GM19438 (cell line): ENCODE results near the gene TGFBR2.
"Not testable (repeated sequence)": the region's sequence is repeated elsewhere in the genome, so short reads cannot be mapped to it uniquely, and the experiment has no call there.

Source experiments
- ATAC-seq: cut with Tn5 transposase; IDR thresholded peaks from one replicate; pipeline ENCODE4 v1.9.1; 2021; ENCODE audit warnings: low read depth; ENCODE audit not compliant: unreplicated experiment

The TGFBR2 gene

DNA sequence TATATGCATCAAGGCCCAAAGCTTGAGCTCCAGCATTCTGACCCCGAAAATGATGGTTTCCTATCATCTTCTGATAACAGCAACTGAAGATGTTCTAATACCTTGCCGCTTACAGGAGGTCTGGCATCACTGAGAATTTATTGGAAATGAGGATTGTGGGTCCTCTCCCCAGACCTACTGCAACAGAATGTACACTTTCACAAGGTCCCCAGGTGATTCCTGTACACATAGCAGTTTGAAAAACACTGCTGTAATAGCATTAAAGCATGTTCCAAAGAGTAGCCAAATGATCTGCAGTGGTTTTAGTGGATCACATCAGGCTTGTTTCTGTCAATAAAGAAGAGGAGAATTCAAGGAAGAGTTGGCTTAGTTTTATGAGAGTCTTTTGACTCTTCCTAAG is 11.3 kb downstream of the TGFBR2 start:
- ATAC-seq: no peak

DNA sequence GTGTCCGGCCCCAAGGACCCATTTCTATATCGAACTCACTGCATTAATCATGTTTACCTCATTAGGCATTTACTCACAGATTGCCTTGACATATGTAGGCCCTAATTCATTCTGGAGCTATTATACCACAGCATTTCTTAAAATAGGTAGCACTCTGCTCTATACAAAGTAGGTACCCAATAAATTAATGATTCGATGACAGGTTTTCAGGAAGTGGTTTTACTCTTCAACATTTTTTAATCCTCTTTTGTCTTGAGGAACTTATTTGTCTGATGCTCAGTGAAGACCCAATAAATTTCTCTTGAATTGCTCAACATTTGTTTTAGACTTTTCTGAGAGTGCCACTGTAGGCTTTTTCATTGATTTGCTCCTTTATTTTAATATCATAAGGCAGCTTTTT is 12.1 kb downstream of the TGFBR2 start:
- ATAC-seq: no peak

DNA sequence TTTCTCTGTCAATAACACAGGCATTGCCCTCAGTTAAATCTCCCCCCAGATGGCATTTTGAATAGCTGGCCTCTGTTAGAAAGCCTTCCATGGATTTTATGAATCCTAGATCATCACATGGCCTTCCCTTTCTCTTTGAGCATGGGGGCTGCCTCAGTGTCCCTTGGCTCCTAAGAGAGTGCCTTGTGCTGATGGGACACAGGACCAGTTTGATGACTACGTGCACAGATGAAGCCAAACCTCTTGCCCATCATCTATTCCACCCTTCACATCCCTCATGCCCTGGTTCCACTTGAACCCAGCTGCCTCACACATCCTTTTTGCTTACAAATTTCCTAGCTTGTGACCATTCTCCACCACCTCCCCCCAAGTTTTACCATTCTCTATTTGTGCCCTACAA is 12.9 kb downstream of the TGFBR2 start:
- no peak for ATAC-seq

DNA sequence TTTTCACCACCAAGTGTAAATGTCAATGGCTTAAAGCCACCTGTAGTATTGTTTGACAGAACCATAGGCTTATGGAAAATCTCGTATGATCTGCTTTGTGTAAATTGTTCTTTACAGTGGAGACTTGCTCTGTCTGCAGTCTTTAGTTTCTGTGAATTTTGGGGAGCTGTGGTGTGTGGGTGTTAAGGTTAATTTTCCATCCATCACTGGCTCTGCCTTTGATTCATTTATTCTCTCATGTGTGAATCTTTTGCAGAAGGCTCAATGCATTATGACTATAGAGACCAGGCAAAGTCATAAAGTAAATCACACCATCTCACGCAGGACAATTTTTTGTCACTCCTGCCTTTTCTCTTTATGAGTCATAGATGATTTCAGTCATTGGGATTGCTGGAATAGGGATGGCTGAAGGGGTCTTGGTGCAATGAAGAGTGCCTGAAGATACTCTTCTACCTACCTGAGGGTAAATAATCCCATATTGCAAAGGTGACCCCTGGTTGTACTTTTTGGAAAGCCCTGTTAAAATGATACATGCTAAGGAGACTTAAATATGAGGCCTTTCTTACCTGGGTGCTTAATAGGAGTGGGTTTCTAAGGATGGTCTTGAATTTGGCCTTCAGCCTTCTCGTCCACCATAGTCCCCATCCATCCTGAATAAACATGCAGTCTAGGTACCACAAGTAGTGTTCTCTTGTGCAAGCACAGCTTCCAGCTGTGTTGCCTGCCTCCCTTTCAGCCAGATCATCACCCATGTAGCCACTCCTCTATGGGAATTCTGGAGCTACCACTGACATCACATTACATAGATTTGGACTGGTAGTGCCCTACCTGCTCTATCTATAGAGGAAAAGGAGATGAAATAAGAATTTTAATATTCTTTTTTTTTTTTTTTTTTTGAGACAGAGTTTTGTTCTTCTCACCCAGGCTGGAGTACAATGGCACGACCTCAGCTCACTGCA is 14.3 kb downstream of the TGFBR2 start:
- ATAC-seq: no peak

DNA sequence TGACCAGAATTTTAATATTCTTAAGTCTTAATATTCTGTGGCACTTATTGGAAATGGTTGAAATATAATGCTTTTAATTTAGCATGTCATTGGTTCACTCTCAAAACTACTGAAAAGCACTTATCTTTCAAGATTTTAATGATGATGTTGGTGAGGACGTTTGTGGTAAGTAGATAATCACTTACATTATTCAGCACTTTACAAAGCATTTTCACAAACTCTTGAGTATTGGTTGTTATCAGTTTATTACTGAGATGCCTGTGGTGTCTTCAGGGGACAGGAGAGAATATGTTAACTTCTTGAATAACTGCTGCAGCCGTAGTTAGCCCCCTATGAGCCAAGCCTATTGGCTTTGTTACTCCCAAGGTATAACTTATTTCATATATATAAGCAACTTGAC is 15.2 kb downstream of the TGFBR2 start:
- ATAC-seq: no peak

DNA sequence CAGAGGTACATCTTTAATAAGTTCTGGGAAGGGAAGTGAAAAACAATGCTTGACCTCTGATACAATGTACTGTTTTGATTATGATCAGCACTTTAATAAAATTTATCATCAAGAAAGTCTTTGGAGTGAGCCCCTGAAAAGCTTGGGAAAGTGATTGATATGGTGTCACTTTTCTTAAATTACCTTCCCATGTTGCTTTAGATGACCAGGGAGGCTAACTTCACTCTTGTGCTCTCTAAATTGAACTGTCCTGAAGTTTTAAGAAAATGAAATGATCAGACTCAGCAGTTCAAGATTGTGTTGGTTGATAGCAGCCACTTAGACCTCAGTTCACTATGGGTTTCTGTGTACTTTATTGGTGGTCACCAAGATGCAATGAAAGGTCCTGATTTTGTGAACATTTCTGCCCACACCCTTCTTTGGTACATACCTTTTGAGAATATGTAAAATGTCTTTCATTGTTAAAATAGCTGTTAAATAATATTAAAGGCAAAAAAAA is 15.7 kb downstream of the TGFBR2 start:
- ATAC-seq: no peak

DNA sequence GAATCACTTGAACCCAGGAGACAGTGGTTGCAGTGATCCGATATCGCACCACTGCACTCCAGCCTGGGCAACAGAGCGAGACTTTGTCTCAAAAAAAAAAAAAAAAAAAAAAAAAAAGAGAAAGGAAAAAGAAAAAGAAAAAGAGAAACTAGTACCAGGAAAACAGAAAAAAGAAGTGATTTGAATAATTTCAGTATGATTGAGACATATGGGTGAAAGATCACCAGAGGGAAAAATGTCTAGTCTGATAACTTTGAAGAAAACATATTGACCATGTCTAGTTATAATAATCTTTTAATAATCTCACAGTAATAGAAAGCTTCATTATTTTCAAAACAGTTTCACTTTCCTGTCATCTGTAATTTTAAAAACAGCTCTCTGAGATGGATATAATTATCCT is 16.4 kb downstream of the TGFBR2 start:
- ATAC-seq: no peak

DNA sequence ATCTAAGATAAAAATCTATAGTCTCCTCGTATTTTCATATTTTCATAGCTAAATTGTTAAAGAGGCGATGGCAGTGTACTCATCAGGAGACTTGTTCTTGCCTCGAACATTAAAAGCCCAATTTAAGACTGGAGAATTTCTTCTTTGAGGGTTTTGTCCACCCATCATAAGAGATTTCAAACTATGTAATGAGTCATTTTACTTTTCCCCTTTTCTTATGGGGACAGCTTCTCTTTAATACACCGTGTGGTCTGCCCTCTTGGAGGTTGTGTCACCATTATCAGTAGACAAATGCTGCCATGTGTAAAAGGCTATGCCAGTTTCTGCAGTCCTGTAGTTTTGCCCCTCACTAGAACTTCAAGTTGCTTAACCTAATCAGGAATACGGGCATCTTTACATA is 16.9 kb downstream of the TGFBR2 start:
- ATAC-seq: no peak

DNA sequence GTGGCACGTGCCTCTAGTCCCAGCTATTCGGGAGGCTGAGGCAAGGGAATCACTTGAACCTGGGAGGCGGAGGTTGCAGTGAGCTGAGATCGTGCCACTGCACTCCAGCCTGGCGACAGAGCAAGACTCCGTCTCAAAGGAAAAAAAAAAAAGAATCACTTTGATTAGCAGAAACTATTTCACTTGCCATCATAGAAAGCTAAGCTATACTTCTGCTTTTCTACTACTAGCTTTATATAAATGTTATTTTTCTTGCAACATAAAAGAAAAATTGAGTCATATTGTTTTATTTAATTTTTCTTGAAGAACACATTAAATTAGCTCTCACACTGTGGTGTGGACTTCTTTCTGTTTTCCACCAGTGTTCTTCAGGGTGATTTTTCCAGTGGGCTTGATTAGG is 18.1 kb downstream of the TGFBR2 start:
- not testable (repeated sequence) for ATAC-seq

DNA sequence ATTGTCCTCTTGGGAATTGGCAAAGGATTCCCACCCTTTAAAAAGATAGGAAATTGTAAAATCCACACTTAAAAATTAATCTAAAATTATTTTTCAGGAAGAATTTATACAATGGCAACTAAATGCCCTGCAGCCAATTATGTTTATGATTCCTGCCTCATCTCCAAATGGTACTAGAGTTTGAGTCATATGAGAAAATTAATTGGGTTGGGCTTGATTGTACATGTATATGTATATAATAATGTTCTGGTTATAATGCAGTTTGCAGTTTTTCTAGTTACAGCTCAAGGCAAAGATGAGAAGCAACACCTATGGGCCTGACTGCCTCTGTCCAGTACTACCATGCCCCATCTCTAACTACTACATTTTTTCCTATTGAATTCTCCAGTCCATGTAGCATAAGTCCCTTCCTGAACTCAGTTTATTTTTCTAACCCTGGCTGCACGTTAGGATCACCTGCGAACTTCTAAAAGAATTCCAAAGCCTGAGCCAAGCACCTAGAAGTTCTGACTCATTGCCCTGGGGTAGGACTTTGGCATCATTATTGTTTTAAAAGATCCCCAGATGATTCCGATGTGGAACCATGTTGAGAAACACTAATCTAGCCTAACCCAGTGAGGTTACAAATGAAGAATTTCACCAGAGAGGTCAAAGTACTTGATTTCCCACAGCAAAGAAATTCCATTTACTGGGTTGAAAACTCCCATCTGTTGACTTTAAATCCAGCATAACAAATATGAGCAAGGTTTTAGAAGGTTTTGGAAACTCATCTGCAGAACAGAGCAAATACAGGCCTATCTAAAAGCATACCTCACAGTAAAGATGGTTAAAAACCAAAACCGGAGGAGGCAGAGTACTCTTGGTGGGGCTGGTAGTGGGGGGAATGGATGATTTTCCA is 19.4 kb downstream of the TGFBR2 start:
- ATAC-seq: no peak

DNA sequence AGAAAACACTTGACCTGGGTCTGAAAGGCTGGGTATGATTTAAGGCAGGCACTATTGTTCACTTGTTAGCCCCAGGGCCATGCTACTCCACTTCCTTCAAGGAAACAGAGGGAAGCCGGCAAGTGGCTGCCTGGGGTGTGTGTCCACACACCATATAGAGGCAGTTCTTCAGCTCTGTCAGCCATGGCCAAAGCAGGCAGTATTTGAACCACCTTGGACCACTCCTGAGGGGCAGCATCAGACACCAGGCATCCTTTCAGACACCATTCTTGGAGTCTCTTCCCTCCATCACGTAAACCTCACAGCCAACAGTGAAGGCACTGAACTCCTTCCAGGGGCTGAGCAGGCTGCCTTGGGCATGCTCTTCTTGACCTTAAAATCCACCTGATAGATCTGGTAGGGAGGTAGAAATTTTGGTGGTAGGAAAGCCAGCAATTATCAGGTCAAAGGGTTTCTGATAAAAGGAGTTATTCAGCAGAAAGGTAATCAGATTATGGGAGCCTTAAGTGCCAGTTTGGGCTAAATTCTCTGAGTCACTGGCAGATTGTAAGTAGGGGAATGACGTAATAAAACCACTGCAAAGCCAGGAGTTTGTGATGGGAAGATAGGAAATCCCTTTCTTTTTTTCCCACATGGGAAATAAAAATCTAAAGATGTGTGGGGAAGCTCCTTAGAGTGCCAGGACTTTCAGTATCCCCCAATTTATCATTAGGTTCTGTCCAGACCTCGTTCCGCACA is 20.2 kb downstream of the TGFBR2 start:
- no peak for ATAC-seq

DNA sequence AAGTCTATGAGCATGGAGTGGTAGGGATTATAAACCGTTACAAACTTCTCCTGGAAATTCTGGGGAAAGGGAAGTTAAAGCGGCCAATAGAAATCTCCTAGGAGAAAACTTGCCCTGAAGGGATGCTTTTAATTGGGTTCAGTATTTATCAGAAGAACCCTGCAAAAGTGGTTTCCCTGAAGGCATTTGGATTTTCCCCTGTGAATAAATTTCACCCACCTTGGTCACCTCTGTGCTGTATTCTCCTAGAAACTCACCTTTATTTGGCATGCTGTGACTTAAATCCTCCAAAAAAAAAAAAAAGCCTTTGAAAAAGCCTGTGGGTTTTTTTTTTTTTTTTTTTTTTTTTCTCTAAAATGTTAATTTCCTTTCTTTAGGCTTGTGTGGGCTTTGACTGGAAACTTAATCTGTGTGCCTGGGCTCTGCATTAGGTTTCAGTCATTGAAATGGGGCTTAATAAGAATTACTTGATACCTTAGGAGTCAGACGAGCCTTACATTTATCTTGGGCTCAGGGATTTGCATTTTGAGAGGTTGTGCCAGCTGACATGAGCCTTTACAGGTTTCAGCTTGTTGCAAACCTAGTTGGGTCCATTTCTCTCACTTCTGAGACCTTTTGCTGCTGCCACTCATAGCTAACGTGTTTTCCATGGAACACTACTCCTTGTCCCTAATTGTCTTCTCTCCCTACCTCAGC is 22.0 kb downstream of the TGFBR2 start:
- ATAC-seq: no peak

DNA sequence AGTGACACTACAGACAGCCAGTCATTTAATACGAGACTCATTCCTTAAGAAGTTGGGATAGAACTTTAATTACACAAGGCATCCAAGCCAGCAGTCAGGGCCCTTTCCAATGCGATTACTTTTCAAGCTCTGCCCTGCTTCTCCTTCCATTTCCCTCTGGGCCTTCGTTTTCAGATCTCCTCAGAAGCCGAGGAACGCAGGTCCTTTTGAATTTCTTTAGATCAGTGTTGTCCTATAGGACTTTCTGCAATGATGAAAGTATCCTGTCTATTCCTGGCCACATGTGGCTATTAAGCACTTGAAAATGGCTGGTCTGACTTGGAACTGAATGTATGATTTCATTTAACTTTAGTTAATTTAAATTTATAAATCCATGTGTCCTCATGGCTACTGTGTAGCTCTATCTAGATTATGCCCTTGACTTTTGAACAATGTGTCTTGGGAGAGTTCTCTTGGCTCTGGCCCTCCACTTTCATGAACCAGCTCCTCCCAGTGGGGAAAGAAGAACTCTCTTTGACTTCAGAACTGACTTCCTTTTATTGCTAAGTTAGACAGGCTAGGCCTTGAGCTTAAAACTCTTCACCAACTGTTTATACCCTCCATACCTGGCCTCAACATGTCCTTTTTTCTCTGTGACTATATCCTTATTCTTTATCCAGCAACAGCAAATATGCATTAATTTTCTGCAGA is 22.6 kb downstream of the TGFBR2 start:
- ATAC-seq: no peak

DNA sequence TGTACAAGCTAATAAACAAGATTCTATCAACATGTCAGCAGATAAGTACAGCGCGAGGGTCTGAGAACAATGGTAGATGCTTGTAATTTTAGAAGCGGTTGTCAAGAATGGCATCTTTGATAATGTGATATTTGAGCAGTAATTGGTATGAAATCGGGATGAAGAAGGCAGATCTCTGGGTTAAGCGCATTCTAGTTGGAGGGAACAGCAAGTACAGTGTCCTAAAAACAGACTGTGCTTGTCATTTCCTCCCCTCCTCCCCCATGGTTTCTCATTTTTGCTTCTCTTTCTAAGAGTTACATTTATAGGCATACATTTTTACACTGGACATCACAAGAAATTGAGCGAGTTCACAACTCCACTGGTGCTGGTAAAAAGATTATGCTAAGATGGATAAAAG is 23.3 kb downstream of the TGFBR2 start:
- no peak for ATAC-seq

DNA sequence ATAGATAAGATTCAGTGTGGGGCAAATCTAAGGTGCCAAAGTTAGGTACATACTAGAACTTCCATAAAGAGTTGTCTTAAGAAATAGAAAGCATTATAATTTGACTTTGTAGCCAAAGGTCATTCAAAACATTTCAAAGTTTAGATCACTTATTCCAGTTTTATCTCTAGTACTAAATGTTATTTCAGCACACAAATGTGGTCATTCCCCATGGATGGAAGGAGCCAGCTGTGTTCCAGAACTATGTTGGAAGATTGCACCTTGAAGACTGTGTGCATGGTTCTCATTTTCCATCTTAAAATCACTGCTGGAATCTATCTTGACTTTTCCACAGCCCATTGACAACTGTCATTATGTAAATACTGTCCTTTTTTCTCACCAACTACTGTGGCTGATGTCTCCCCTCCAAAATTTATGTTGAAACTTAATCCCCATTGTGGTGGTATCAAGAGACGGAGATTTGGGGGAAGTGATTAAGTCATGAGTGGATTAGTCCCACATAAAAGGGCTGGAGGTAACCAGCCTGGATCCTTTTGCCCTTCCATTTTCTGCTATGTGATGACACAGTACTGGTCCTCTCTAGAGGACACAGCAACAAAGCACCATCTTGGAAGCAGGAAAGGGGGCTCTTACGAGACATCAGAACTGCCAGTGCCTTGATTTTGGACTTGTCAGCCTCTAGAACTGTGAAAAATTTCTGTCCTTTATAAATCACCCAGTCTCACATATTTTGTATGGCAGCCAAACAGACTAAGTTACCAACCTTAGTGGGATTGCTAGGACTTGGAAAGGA is 24.0 kb downstream of the TGFBR2 start:
- ATAC-seq: no peak

DNA sequence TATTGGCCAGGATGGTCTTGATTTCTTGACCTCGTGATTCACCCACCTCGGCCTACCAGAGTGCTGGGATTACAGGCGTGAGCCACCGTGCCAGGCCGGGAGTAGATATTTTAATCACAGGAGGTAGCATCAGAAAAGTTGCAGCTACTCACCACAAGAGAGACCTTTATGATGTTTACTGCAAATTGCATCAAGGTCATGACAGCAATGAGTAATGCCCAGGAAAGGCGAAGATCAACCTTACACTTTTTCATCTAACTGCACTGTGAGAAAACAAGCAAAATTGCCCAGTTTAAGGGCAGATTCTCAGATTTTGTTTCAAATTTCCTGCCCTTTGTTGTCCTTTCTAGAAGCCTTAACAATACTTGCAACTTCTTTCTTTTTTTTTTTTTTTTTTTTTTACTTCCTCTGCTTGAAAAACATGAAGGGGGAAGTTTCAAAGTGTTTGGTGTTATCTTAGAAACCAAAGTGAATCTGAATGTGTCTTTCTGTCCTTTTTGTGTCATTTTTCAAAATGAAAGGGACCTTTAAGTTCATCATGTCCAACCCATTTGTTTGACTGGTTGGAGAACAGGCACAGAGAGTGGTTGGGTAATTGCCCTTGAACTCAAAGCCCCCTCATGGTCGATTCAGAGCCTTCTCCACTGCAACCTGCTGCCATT is 25.0 kb downstream of the TGFBR2 start:
- no peak for ATAC-seq

DNA sequence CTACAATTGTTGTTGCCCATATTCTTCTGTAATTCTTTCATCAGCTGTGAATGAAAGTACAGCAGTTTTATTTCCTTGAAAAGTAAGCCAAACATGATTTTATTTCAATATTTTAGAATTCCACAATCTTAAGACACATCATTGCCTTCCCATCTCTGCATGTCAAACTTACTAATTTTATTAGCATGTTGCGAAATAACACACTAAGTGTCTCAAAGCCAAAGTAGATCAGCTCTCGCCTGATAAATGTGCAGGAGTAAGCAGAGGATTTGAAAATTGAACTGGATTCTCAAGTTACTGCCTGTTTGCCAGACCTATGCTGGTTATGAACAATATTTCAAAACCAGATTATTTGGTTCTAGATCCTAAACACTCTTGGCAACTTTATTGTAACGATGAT is 25.7 kb downstream of the TGFBR2 start:
- no peak for ATAC-seq

DNA sequence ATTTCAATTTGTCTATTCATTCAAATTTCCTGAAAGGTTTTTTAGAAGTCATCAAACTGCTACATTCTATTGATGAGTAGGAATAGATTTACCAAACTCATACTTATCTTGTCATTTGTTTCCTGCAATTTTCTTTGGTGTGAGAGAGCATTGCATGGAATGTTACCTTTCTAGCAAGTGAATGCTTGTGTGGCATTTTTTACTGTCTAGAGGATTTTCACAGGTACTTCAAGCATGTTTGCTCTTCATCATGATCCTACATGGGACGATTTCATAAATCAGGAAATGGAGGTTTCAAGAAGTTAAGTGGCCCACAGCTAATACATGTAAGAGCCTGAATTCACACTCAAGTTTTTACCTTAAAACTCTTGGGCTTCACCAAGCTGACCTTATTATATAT is 26.1 kb downstream of the TGFBR2 start:
- ATAC-seq: no peak
